GM19395 (cell line): ENCODE data around the gene LDLRAD4.
"Not testable (repeated sequence)": the region's sequence is repeated elsewhere in the genome, so short reads cannot be mapped to it uniquely, and the experiment has no call there.

Experiments
- ATAC-seq: cut with Tn5 transposase; IDR thresholded peaks from one replicate; pipeline ENCODE4 v1.9.1; 2021; ENCODE audit warnings: mild to moderate bottlenecking, moderate library complexity; ENCODE audit not compliant: unreplicated experiment

Gene LDLRAD4

DNA sequence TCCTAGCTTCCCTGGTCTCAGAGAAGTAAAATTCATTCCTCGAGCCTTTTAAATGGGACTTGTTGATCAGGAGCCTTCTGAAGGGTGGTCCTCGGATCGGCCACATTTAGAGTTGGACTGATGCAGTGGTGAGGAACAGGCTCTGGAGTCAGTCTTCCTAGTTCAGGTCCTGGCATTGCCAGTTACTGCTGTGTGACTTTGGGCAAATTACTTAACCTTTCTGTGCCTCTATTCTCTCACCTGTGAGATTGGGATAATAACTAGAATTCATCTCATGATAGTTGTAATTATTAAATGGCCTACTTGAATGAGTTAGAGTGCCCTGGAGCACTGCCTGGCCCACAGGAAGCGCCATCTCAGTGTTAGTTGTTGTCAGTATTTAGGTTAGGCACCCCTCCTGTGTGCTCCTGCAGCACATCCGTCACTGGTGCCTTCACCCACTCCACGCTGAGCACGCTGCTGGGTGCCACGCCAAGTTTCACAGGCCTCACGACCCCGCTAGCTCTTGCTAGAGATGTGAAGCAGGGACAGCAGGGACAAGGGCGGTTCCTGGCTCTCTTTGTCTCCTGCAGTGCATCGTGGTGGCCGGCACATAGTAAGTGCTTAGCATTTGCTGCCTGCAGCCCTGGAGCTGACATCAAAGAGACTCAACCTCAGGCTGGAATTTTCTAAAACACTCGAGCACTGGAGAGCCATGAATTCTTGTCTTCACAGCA lies 384.9 kb downstream of the LDLRAD4 start:
- ATAC-seq = no peak

DNA sequence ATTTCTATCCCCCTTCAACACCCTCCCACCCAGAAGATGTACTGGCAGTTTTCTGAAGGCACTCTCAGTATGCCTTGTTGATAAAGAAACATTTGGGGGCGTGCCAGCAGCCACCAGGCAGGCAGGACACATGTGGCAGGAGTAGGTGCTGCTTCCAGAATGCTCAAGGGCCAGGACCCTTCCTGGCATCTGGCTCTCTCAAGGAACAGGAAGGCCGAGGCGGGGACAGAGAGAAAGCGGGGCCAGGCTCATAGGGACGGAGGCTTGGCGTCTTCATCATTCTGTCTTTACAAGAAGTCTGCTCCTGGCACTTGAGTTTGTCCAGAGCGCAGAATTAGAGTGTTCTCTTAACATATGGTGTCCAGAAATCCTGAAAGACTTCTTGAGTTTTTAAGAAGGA lies 386.2 kb downstream of the LDLRAD4 start:
- ATAC-seq = no peak

DNA sequence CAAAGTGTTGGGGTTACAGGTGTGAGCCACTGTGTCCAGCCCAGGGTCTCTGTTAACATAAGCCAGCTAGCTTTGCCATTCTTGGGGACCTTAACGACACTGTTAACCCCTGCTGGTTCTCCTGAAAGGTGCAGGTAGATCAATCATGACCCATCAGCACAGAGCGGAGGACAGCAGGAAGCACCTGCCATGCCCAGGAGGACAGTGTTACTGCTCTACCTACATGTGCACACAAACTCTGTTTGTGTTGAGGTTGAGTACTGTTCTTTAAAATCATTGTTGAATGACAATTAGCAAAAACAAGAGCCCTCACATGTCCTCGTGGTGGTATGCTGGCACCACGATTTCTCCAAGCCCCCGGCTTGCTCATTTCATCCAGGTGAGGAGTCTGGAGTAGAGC lies 386.9 kb downstream of the LDLRAD4 start:
- ATAC-seq = no peak

DNA sequence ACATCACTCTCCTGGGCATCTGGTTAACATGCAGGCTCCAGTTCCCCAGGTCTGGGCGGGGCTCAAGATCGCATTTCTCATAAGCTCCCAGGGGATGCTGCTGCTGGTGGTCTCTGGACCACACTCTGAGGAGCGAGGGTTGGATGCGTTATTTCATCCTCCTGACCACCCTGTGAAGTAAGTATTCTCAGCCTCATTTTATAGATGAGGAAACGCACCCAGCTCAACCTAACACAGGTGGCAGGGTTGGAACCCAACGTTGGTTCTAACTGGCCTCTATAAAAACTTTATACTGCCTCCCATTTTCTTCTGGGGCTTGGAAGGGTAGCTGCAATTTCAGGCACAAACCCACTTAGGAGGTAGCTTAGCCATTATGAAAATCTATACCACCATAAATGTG lies 387.3 kb downstream of the LDLRAD4 start:
- no peak for ATAC-seq

DNA sequence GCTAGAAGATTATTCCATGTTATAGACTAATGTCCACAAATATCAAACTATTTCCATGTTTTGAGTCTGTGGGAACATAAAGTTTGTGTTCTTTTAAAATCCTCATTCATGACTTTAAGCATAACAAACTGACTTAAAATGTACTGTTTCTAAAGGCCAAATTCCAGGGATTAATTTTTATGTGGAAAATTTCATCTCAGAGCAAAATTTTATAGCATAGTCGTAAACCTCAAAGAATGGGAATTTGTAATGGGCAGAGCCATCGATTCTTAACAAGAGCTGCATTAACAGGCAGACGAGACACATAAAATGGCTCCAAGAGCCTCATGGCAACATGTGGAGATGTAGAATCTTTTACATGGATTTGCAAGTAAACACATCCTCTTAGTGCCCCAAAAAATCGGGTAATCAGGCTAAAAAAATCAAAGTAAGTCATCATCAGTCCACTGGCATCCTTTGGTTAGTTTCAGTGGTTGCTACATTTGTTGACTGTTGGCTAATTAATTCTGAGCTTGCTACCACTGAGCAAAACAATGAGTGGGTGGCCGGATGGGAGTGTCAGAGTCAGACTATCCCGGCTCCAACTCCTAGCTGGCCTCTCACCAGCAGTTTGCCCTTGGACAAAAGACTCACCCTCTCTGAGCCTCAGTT lies 388.2 kb downstream of the LDLRAD4 start:
- ATAC-seq = no peak

GRCh38 chr18:13608024-13608562 lies 389.5 kb downstream of the LDLRAD4 start:
- not testable (repeated sequence) for ATAC-seq

- ATAC-seq = no peak
Observed at GRCh38 chr18:13608791-13609532, 390.4 kb downstream of the LDLRAD4 start.

GRCh38 chr18:13610555-13611141 lies 392.1 kb downstream of the LDLRAD4 start:
- no peak for ATAC-seq

- no peak for ATAC-seq
Observed at GRCh38 chr18:13611142-13611600, 392.6 kb downstream of the LDLRAD4 start.

- ATAC-seq = peak; percentile 8
Observed at GRCh38 chr18:13611601-13612195, 393.1 kb downstream of the LDLRAD4 start.

GRCh38 chr18:13612196-13612997 lies 393.8 kb downstream of the LDLRAD4 start:
- ATAC-seq = peak; percentile 70

- no peak for ATAC-seq
Observed at GRCh38 chr18:13613099-13613498, 394.5 kb downstream of the LDLRAD4 start.

DNA sequence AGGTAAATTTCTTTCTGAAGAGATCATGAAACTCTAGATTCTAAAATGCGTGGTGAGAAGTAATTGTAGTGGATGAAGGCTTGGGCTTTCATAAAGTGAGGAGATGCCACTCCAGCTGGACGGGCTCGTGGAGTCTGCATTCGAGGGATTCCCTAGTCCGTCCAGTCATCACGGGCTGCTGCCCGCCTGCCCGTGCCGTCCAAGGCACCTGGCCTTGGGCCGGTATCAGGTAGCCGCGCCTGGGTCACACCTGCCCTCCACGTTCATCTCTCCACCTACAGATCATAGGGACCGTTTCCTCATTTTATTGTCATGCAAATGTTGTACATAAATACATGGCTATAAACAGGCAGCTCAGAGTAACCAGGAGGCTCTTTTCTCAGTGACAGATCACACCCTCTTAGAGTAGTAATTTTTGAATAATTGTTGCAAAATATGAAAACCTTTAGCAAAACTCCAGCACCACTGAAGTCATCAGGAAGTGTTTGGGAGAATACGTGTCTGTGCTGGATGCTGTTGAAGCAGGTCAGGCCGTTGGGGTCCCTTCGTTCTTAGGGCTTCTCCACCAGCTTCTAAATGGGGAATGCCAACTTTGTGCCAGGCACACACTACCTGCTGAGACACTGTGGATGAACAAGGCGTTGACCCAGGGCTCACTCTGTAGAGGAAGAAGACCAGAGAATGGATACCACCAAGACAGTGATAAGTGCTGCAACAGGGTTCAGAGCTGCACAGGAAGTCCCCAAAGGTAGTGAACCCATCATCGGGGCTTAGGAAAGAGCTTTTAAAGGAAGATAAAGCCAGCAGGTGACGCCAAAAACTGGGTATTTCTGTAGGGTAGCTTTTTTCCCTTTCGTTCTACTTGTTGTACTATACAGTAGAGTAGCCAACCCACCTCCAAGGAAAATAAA lies 395.3 kb downstream of the LDLRAD4 start:
- ATAC-seq = no peak

DNA sequence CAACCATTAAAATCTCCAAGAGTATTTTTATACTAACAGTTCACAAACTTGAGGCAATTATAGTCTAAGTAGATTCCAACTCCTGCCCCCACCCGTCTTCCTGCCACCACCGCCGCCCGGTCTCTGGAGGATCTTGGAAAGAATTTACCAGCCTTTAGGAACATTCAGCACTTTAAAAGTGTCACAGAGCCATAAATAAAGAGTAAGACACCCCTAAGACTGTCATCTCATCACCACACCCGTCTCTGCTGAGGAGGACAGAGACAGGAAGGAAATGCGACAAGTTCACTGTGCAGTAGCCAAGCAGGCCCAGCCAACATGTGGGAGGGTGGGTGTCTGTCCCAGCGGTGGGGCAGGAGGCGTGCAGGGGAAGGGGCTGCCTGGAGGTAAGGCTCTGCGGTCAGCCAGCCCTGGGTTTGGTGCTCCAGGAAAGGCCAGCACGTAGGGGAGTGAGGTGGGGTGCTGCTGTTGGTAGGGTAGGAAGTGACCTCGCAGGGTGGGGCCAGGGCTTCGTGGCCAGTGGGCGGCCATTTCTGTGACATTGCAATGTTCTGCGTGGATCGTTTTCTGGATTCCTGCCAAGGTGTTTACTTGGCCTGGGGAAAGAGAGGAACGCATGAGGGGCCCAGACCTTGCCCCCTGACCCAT lies 396.2 kb downstream of the LDLRAD4 start:
- ATAC-seq = no peak

DNA sequence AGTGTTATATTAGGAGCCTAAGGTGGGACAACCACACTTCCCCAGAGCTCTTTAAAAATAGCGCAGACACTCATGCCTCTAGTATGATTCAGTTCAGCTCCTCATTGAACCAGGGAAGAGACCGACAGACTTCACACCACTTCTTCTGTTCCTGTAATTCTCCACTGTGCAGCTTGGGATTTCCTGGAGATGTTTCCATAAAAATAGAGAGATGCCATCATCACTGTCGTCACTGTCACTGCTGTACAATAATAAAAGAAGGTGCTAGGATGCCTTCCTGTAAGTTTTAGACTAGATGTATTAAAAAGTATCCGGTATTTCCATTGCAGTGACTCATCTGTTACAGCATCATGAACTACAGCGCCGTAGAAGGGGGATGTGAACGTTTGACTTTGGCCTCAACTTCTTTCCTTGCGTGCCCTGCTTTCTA lies 396.9 kb downstream of the LDLRAD4 start:
- ATAC-seq = no peak

- ATAC-seq = no peak
Observed at GRCh38 chr18:13616041-13616440, 397.5 kb downstream of the LDLRAD4 start.

DNA sequence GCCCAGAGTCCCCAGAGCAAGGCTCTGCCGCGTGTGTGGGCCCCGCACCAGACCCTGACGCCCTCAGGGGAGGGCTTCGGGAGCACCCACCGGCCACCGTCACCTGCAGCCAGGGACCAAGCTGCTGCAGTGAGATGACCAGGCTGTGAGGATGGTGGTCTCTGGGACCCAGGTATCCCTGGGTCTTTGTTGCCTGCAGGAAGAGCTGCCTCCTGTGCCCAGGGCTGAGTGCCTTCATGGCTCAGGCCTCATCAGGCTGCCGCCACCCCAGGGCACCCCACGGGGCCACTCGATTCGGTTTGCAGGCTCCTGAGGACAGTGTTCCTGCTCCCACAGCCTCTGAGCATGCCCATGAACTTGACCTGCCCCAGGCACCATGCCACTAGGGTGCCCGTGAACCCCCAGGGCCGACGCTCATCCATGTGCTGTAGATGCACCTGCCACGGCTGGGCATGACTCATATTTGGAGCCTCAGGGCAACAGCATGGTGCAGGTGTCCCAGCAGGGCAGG lies 398.0 kb downstream of the LDLRAD4 start:
- no peak for ATAC-seq

DNA sequence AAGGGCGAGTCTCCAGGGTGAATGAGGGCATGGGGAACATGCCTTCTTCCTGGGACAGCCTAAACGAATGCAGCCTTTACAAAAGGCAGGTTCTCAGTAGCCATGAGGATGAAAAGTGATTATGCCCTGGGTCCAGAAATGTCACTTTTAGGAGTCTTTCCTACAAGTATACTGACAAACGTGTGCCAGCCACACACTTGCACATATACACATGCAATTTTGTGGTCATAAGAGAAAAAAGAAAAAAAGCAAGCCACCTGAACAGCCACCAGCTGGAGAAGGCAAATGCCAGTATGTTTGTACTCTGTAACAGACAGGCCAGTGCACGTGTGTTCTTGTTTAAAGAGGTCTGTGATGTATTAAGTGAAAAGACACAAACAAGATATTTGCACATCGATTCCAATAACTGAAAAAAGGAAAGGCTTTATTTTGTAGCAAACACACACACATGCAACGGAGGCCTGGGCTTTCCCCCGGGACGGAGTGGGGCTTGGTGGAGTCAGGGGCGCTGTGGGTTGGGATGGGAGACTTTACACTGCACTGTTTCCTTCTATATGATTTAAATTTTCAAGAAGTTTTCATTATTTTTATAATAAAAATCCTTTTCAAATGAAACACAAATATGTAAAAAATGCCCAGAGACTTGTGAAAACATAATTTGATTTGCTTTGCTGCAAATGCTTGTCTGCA lies 399.4 kb downstream of the LDLRAD4 start:
- ATAC-seq = no peak
